AG09319 (cell line): Measurements from ENCODE around the gene MTHFR.

ENCODE experiments used
- DNase-seq: peaks from one replicate; pipeline ENCODE4 v3.0.0-alpha.2; 2010; ENCODE audit warnings: low read depth; ENCODE audit errors: extremely low read depth
- TF ChIP-seq, protein P1 (sequence below): IDR thresholded peaks from 2 replicates; pipeline ENCODE4 v1.5.1; 2011; ENCODE audit warnings: low read depth, mild to moderate bottlenecking, inconsistent platforms, low read length, moderate library complexity

Gene MTHFR

DNA sequence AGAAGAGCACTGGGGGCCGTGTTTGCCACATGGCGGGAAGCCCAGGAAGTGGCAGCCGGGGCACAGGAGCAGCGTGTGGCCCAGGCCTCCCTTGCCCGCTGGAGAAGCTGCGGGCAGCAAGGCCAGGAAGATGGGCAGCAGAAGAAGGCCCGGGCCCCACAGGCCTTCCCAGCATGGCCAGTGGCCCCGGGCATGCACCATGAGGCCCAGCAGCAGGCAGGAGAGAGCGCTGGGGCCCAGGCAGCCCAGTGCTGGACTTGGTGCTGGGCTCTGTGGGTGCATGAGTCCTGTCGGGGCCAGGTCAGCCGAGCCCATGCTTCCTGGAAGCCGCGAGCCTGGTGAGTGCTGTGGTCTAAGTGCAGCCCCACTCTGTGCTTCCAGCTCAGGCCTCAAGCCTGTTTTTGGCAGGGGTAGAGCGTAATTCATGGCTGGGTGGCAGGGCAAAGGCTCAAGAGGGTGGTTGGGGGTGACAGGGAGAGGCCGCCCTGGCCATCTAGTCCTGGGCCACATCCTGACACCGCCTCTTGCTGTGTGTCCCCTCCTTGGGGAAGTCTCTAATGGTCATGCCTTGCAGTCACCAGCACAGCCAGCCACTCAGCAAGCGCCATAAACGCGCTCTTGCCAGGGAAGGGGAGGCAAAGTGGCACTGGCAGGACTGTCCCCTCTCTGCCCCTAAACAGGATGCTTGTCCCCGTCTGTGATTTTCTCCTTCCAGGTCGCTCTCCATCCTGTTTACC, 21.3 kb downstream of the MTHFR start:
- no peak for DNase-seq
- TF ChIP-seq, protein P1, sequence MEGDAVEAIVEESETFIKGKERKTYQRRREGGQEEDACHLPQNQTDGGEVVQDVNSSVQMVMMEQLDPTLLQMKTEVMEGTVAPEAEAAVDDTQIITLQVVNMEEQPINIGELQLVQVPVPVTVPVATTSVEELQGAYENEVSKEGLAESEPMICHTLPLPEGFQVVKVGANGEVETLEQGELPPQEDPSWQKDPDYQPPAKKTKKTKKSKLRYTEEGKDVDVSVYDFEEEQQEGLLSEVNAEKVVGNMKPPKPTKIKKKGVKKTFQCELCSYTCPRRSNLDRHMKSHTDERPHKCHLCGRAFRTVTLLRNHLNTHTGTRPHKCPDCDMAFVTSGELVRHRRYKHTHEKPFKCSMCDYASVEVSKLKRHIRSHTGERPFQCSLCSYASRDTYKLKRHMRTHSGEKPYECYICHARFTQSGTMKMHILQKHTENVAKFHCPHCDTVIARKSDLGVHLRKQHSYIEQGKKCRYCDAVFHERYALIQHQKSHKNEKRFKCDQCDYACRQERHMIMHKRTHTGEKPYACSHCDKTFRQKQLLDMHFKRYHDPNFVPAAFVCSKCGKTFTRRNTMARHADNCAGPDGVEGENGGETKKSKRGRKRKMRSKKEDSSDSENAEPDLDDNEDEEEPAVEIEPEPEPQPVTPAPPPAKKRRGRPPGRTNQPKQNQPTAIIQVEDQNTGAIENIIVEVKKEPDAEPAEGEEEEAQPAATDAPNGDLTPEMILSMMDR, result no peak

DNA sequence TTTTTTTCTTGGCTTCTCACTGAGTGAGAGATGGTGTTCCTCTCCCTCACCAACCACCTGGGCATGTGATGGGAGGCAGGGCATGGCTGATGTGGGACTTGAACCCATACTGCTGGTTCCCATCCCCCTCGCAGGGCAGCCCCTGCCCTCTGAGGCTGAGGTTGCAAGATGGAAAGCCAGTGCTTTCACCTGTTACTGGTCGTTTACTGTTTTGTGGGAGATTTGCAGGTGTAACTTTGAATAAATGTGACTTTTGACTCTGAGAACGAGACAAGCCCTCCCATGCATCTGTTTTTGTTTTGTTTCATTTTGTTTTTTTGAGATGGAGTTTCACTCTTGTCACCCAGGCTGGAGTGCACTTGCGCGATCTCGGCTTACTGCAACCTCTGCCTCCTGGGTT, 22.2 kb downstream of the MTHFR start:
- TF ChIP-seq, protein P1, result no peak
- DNase-seq, result no peak

DNA sequence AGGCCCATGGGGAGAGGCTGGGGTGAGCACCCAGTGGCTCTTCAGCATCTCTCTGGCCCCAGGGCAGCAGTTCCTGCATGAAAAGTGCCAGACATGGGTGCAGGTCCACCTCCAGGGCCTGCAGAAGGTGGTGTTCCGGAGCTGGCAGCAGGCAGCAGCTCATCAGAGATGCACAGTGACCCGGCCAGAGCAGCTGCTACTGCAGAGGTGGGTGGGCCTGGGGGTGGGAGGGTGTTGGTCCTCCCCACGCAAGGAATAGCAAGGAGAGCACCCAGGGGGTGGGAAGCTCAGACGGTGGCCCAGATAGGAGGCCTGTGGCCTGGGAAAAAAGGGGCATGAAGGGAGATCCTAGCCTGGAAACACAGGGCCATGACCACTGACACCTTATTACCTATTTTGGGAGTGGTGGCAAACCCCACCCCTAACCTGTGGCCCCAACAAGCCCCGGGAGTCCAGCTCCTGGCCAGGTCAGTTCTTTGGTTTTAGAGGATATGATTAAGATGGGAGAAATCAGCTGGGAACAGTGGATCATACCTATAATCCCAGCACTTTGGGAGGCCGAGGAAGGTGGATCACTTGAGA, 23.5 kb downstream of the MTHFR start:
- no peak for DNase-seq
- TF ChIP-seq, protein P1, result no peak

DNA sequence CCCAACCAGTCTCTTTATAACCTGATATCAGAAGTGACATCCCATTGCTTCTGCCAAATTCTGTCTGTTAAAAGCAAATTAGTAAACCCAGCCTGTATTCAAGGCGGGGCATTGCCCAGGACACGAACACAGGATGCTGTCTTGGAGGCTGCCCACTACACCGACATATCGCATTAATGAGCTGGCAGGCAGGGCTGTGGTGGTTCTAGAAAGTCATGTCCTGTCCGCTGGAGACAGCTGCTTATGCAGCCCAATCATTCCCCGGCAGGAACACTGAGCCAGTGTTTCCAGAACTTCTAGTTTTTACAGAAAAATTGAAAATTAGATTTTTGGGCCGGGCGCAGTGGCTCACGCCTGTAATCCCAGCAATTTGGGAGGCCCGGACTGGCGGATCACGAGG, 24.5 kb downstream of the MTHFR start:
- TF ChIP-seq, protein P1, result no peak
- DNase-seq, result no peak

DNA sequence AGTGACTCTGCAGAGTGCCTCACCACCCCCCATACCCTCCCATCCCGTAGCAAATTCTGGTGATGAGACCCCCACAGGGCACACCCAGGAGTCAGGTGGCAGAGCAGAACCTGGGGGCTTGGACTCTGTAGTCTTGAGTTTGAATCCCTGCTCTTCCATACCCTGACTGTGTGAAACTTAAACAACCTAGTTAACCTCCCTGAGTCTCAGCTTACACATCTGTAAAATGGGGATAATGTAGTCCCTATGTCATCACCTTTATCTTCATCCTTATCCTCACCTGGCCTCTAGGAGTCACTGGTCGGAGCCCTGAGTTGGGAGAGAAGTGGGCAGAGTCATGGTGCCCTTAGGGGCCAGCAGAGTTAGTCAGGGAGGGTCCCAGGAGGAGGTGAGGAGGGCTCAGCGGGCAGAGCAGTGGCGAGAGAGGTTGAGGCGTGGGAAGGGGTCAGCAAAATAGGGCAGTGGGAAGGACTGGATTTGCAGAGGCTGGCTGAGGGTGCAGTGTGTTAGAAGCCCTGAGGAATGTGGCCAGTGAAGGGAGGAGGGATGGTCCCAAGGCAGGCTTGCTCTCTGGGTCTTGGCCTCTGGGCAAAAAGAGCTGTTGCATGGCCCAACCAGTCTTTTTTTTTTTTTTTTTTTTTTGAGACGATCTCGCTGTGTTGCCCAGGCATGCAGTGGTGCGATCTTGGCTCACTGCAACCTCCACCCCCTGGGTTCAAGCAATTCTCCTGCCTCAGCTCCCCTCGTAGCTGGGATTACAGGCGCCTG, 25.2 kb downstream of the MTHFR start:
- DNase-seq, result no peak
- TF ChIP-seq, protein P1, result no peak

DNA sequence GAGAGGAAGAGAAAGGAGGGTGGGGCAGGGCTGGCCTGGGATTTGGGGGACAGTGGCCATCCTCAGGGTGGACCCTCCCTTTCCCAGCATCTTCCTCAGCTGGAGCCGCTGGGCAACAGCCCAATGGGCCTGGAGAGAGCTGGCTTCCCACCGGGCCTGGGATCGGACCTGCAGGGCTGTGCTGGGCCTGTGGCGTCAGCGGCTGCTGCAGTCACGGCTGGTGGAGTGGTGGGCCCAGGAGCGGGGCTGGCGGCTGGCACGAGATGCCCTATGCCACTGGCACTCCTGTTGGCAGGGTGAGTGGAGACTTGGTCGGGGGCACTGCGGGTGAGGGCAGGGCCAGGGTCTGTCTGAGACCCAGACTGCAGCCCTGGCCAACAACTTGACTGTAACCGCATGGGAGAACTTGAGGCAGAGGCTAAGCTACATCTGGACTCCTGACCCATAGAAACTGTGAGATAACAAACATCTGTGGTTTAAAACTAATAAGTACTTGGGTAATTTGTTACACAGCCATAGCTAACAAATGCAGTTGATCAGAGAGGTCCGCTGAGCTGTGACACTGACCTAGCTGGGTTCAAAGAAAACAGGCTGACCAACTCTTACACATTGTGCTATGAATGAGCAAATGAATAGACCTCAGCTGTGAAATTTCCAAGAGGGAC, 25.9 kb downstream of the MTHFR start:
- no peak for DNase-seq
- TF ChIP-seq, protein P1, result no peak
